Activated CD4-positive, CD25-positive, alpha-beta regulatory T cell (primary cell): ENCODE data around the gene SLN.
A peak's percentile ranks its signal among the peaks of the same experiment; 100 is the strongest.

Source experiments
- DNase-seq, 4 experiments: peaks; one replicate each; lab custom pipeline; 2025; lab: John Stamatoyannopoulos, UW

SLN gene

GRCh38 chr11:107719557-107720302 is 7.9 kb upstream of the SLN start:
- DNase-seq, result no peak

GRCh38 chr11:107719073-107719472 is 7.2 kb upstream of the SLN start:
- DNase-seq, result no peak

GRCh38 chr11:107716884-107717532 is 5.2 kb upstream of the SLN start:
- DNase-seq, result no peak

- no peak for DNase-seq
Measured at GRCh38 chr11:107713009-107713408, 1.2 kb upstream of the SLN start.

GRCh38 chr11:107710301-107710700 is 1.6 kb downstream of the SLN start:
- no peak for DNase-seq

GRCh38 chr11:107708792-107709191 is 3.1 kb downstream of the SLN start:
- no peak for DNase-seq

GRCh38 chr11:107707807-107708206 is 4.0 kb downstream of the SLN start:
- no peak for DNase-seq

- DNase-seq, result no peak
Measured at GRCh38 chr11:107707215-107707671, 4.6 kb downstream of the SLN start.

- DNase-seq, result no peak
Measured at GRCh38 chr11:107706531-107706930, 5.3 kb downstream of the SLN start.

- no peak for DNase-seq
Measured at GRCh38 chr11:107705027-107705426, 6.8 kb downstream of the SLN start.

- DNase-seq, result no peak
Measured at GRCh38 chr11:107704451-107704850, 7.4 kb downstream of the SLN start.

GRCh38 chr11:107702723-107703122 is 9.1 kb downstream of the SLN start:
- DNase-seq, result no peak

- DNase-seq, result no peak
Measured at GRCh38 chr11:107702109-107702660, 9.7 kb downstream of the SLN start.

- no peak for DNase-seq
Measured at GRCh38 chr11:107699371-107700285, 12.2 kb downstream of the SLN start.

- no peak for DNase-seq
Measured at GRCh38 chr11:107697291-107697690, 14.6 kb downstream of the SLN start.

GRCh38 chr11:107696140-107696539 is 15.7 kb downstream of the SLN start:
- DNase-seq, result no peak

GRCh38 chr11:107695446-107695845 is 16.4 kb downstream of the SLN start:
- DNase-seq, result no peak

- DNase-seq, result no peak
Measured at GRCh38 chr11:107691000-107691750, 20.7 kb downstream of the SLN start.

- DNase-seq, result peak in 2 of 4 experiments; percentile 2 to 36
Measured at GRCh38 chr11:107689317-107690202, 22.3 kb downstream of the SLN start.

- no peak for DNase-seq
Measured at GRCh38 chr11:107688322-107688918, 23.4 kb downstream of the SLN start.
